CD4-positive, alpha-beta T cell treated with Interferon alpha-2 for 1 hour (primary cell): Measurements from ENCODE around the gene ERCC5.

ENCODE experiments used
- DNase-seq, 2 donors: peaks; one replicate each; pipeline ENCODE4 v3.0.0-alpha.2; 2020 to 2022

Gene ERCC5

GRCh38 chr13:102845630-102846260 is at the start of gene ERCC5:
TSS of gene ERCC5 (plus strand) at chr13:102846032. CDS start at chr13:102846267, 235 bp downstream.
- peak; percentile 94 to 96 for DNase-seq

GRCh38 chr13:102798581-102799425 is 47.0 kb upstream of the ERCC5 start, which contains the start of the genes BIVM and POGLUT2:
TSS of gene BIVM (plus strand) at chr13:102799119. CDS start at chr13:102807268, 8,149 bp downstream.
TSS of gene POGLUT2 (minus strand) at chr13:102798976. CDS start at chr13:102798670, 306 bp downstream.
- peak; percentile 67 to 79 for DNase-seq

- no peak for DNase-seq
Measured at GRCh38 chr13:102799426-102800144, 46.2 kb upstream of the ERCC5 start.

DNA sequence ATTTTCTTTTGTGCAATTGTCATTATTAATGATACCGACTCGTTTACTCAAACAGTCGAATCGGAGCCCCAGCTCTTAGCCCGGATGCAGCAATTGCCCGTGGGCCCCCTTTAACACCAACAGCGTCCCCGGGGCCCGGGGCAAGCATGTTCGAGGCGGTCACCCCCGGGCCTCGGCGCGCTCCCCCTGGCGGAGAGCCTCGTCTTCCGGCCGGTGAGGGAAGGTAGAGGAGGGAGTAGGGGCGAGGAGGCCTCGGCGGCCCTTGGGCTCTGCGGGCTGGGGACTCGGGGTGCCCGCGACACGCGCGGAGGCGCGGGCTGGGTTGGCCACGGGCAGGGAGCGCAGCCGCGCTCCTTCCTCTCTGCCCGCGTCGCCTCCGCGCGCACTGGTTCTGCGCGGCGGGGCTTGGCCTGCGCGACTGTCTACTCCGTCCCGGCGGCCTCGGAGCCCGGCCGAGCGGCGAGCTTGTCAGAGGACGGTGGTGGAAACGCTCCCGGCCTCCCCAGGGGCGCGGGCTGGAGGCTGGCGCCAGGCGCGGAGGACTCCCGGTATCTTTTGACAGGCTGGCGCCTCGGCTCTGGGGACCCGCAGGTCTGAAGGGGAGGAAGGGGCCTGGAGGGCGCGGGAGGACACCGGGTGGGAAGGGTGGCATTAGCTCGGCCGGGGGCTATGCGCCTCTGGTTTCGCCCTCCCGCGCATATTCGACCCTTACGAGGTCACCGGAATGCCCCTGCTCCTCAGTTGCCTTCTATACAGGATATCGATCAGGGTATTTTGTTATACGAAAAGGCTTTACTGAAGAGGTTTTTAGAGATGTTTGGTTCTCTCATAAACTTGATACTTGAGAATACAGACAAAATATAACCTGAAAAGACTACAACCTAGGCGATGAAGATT is 45.4 kb upstream of the ERCC5 start:
- peak; percentile 79 to 87 for DNase-seq

DNA sequence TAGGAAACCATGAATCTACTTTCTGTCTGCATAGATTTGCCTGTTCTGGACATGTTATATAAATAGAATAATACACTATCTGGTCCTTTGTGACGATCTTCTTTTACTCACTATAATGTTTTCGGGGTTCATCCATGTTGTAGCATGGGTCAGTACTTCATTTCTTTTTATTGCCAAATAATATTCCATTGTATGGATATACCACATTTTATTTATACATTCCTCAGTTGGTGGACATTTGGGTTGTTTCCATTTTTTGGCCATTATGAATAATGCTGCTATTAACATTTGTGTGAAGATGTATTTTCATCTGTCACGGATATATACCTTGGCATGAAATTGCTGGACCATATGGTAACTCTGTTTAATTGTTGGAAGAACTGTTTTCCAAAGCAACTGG is 40.2 kb upstream of the ERCC5 start:
- no peak for DNase-seq

DNA sequence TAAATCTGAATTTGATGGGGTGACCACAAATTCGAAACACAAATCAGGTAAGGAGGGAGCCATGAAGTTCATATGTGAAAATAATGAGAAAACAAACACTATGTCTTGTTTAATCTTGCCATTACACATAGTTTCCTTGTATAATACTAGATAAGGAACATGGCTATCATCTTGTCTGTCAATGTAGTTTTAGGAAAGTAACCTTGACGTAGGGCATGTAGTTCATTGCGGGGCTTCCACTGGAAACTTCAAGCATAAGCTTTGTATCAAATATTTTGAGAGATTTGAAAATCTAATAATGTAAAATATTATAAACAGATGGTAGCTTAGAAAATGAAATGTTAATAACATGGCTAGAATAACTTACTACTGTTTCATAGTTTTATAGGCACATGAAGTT is 38.1 kb upstream of the ERCC5 start:
- no peak for DNase-seq

- no peak for DNase-seq
Measured at GRCh38 chr13:102812611-102813287, 33.1 kb upstream of the ERCC5 start.

GRCh38 chr13:102814025-102814607 is 31.7 kb upstream of the ERCC5 start:
- no peak for DNase-seq

DNA sequence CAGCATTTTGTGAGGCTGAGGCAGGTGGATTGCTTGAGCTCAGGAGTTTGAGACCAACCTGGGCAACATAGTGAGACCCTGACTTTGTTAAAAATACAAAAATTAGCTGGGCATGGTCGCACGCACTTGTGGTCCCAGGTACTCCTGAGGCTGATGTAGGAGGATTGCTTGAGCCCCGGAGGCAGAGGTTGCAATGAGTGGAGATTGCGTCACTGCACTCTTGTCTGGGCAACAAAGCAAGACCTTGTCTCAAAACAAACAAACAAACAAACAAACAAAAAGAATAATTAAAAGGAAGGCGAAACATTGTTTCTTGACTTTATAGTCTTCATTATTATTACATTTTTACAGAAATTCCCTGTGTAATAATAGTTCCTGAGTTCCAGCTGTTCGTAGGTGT is 31.0 kb upstream of the ERCC5 start:
- no peak for DNase-seq

- DNase-seq: no peak
Measured at GRCh38 chr13:102815788-102816187, 30.0 kb upstream of the ERCC5 start.

- DNase-seq: no peak
Measured at GRCh38 chr13:102816708-102817107, 29.1 kb upstream of the ERCC5 start.

DNA sequence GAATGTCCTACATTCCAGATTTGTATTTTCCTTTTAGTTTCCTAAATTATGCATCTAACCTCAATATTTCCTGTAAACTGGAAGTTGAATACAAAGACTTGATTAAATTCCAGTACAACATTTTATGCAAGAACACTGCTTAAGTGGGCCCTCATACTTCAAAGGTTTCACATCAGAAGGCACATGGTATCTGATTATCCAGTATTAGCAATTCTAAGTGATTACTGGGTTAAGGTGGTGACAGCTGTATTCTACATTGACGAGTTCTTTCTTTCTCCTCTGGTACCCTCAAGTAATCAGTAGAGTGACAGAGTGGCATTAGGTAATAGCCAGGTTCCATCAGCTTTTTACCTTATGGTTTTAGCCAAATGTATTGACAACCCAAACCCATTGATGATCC is 28.6 kb upstream of the ERCC5 start:
- no peak for DNase-seq

DNA sequence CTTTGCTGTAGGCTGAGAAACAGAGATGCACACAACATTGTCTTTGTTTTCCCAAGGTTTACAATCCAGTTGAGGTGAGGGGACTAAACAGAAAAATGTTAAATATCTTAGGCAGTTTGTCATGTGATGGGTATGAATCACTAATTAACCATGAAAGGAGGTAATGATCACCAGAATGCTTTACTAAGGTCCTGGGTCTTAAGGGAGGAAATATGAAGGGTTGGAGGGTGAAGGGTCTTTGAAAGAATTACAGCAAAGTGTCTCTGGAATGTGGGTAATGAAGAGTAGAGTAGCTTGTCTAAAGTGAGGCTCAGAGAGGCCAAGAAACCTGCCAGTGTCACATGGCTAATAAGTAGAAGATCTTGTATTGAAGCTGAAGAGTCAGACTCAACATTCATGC is 27.9 kb upstream of the ERCC5 start:
- DNase-seq: no peak

GRCh38 chr13:102825400-102825799 is 20.4 kb upstream of the ERCC5 start:
- DNase-seq: no peak

- DNase-seq: no peak
Measured at GRCh38 chr13:102825921-102826706, 19.7 kb upstream of the ERCC5 start.

- no peak for DNase-seq
Measured at GRCh38 chr13:102830646-102831045, 15.2 kb upstream of the ERCC5 start.

- DNase-seq: no peak
Measured at GRCh38 chr13:102836471-102836870, 9.4 kb upstream of the ERCC5 start.

- no peak for DNase-seq
Measured at GRCh38 chr13:102838273-102838672, 7.6 kb upstream of the ERCC5 start.

DNA sequence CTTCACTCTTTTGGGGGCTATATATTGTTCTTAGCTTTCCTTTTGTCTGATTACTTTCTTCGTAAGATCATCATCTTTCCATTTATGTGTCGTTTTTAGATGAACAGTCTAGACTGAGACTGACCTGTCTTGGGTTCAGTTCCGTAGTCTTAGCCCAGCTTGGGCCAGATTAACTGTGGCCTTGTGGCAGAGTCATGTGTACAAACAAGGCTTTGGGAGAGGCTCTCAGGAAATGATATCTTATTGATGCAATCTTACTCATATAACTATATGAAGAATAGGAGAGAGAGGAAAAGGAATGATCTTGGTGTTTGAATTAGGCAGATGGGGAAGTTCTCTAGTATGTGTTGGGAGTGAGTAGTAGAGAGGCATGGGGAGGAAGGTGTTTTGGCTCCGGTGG is 6.8 kb upstream of the ERCC5 start:
- no peak for DNase-seq

DNA sequence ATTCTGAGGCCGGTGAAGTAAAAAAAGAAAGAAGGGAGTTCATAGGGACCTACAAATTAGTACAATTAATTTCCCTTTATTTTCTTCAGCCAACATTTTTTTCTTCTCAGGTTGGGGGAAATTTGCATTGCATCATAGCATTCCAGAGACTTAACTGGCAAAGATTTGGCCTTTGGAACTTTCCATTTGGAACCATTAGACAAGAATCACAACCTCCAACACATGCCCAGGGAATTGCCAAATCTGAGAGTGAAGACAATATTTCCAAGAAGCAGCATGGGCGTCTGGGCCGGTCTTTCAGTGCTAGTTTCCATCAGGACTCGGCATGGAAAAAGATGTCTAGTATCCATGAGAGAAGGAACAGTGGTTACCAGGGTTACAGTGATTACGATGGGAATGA is 6.4 kb upstream of the ERCC5 start:
- no peak for DNase-seq

- no peak for DNase-seq
Measured at GRCh38 chr13:102845289-102845629, 573 bp upstream of the ERCC5 start.
